Activated naive CD8-positive, alpha-beta T cell treated with anti-CD3 and anti-CD28 coated beads, Interleukin-2, amount 50 U/mL, for 24 hours (primary cell): ENCODE results near the gene CT45A6.
"Not testable (repeated sequence)": the region's sequence is repeated elsewhere in the genome, so short reads cannot be mapped to it uniquely, and the experiment has no call there.

Experiments used
- ATAC-seq: fragments of 150-1000 bp; cut with Tn5 transposase; one replicate; pipeline ENCODE4 v1.10.0; 2021
- DNase-seq: peaks from one replicate; pipeline ENCODE4 v3.0.0; 2021
- H3K27ac Mint-ChIP-seq: one replicate; pipeline ENCODE4 v1.8.0; 2021; ENCODE audit warnings: mild to moderate bottlenecking, mixed read lengths
- H3K27me3 Mint-ChIP-seq: one replicate; pipeline ENCODE4 v1.8.0; 2021; ENCODE audit warnings: mixed read lengths
- H3K36me3 Mint-ChIP-seq: one replicate; pipeline ENCODE4 v1.8.0; 2021; ENCODE audit warnings: low read depth, mixed read lengths
- H3K4me1 Mint-ChIP-seq: one replicate; pipeline ENCODE4 v1.8.0; 2021; ENCODE audit warnings: mixed read lengths
- H3K4me3 Mint-ChIP-seq: one replicate; pipeline ENCODE4 v1.8.0; 2021; ENCODE audit warnings: mild to moderate bottlenecking, moderate library complexity, mixed read lengths
- H3K9me3 Mint-ChIP-seq: one replicate; pipeline ENCODE4 v1.8.0; 2021; ENCODE audit warnings: mixed read lengths

Gene CT45A6

GRCh38 chrX:135802687-135803086, at the start of gene CT45A6:
CT45A6 (minus strand) TSS chrX:135802787; CDS start chrX:135798993, 3,794 bp downstream.
- not testable (repeated sequence) for ATAC-seq, H3K4me3 Mint-ChIP-seq, H3K9me3 Mint-ChIP-seq, H3K4me1 Mint-ChIP-seq, H3K27ac Mint-ChIP-seq, DNase-seq, H3K36me3 Mint-ChIP-seq, H3K27me3 Mint-ChIP-seq

- H3K4me3 Mint-ChIP-seq, H3K36me3 Mint-ChIP-seq, H3K27me3 Mint-ChIP-seq, H3K9me3 Mint-ChIP-seq, H3K4me1 Mint-ChIP-seq, DNase-seq, H3K27ac Mint-ChIP-seq, ATAC-seq: not testable (repeated sequence)
These were observed 34.6 kb upstream of the CT45A6 start, which contains the start of gene CT45A7 for GRCh38 chrX:135837180-135837579. CT45A7 (minus strand) TSS chrX:135837280; CDS start chrX:135833533, 3,747 bp downstream.

GRCh38 chrX:135819912-135820311, 17.3 kb upstream of the CT45A6 start, which contains the start of gene CT45A2:
CT45A2 (minus strand) TSS chrX:135820012; CDS start chrX:135816265, 3,747 bp downstream.
- not testable (repeated sequence) for ATAC-seq

GRCh38 chrX:135785403-135785802, 17.2 kb downstream of the CT45A6 start, which contains the start of gene CT45A5:
CT45A5 (minus strand) TSS chrX:135785503; CDS start chrX:135781729, 3,774 bp downstream.
- not testable (repeated sequence) for H3K4me1 Mint-ChIP-seq, DNase-seq, H3K27ac Mint-ChIP-seq, H3K4me3 Mint-ChIP-seq, H3K36me3 Mint-ChIP-seq, H3K27me3 Mint-ChIP-seq, ATAC-seq, H3K9me3 Mint-ChIP-seq

More at GRCh38 chrX:135819912-135820311, 17.3 kb upstream of the CT45A6 start, which contains the start of gene CT45A2:
- not testable (repeated sequence) for H3K4me1 Mint-ChIP-seq, H3K36me3 Mint-ChIP-seq, H3K4me3 Mint-ChIP-seq, H3K27ac Mint-ChIP-seq, H3K27me3 Mint-ChIP-seq, H3K9me3 Mint-ChIP-seq, DNase-seq

GRCh38 chrX:135768091-135768490, 34.5 kb downstream of the CT45A6 start, which contains the start of gene CT45A3:
CT45A3 (minus strand) TSS chrX:135768191; CDS start chrX:135764444, 3,747 bp downstream.
- not testable (repeated sequence) for H3K27ac Mint-ChIP-seq, DNase-seq, H3K4me3 Mint-ChIP-seq, H3K4me1 Mint-ChIP-seq, ATAC-seq, H3K27me3 Mint-ChIP-seq, H3K9me3 Mint-ChIP-seq, H3K36me3 Mint-ChIP-seq

- ATAC-seq, H3K36me3 Mint-ChIP-seq, H3K27ac Mint-ChIP-seq, H3K9me3 Mint-ChIP-seq, DNase-seq, H3K4me3 Mint-ChIP-seq, H3K4me1 Mint-ChIP-seq, H3K27me3 Mint-ChIP-seq: not testable (repeated sequence)
These were observed 57.8 kb downstream of the CT45A6 start for GRCh38 chrX:135744739-135745138.
